SH-SY5Y (cell line): ENCODE results near the gene CDC42BPB.
A peak's percentile ranks its signal among the peaks of the same experiment; 100 is the strongest.

Experiments
- GATA2 ChIP-seq: IDR thresholded peaks from 2 replicates; pipeline ENCODE4 v1.6.1; 2011; ENCODE audit warnings: mild to moderate bottlenecking, low read depth, low read length
- GATA3 ChIP-seq: IDR thresholded peaks from 2 replicates; pipeline ENCODE4 v1.6.1; 2011; ENCODE audit warnings: low read depth, mild to moderate bottlenecking, low read length, moderate library complexity

The CDC42BPB gene

GRCh38 chr14:102969901-102970300 lies 87.4 kb downstream of the CDC42BPB start:
- TF ChIP-seq GATA2: no peak
- no peak for TF ChIP-seq GATA3

GRCh38 chr14:102969060-102969791 lies 88.1 kb downstream of the CDC42BPB start:
- TF ChIP-seq GATA3 (no peak), GATA2 (no peak)

- no peak for TF ChIP-seq GATA3
- no peak for TF ChIP-seq GATA2
Measured at GRCh38 chr14:102968306-102968705, 89.0 kb downstream of the CDC42BPB start.

- no peak for TF ChIP-seq GATA3
- no peak for TF ChIP-seq GATA2
Measured at GRCh38 chr14:102967506-102967795, 89.9 kb downstream of the CDC42BPB start.

- TF ChIP-seq GATA2 (no peak), GATA3 (no peak)
Measured at GRCh38 chr14:102966681-102967505, 90.5 kb downstream of the CDC42BPB start.

GRCh38 chr14:102965971-102966655 lies 91.2 kb downstream of the CDC42BPB start:
- TF ChIP-seq GATA3 (no peak), GATA2 (no peak)

- TF ChIP-seq GATA3 (no peak), GATA2 (no peak)
Measured at GRCh38 chr14:102965282-102965681, 92.1 kb downstream of the CDC42BPB start.

- TF ChIP-seq GATA2 (no peak), GATA3 (no peak)
Measured at GRCh38 chr14:102964152-102964730, 93.1 kb downstream of the CDC42BPB start.

- TF ChIP-seq GATA3 (no peak), GATA2 (no peak)
Measured at GRCh38 chr14:102962111-102962627, 95.2 kb downstream of the CDC42BPB start.

GRCh38 chr14:102958461-102958860 lies 98.9 kb downstream of the CDC42BPB start:
- TF ChIP-seq GATA3: no peak
- TF ChIP-seq GATA2: no peak

GRCh38 chr14:102957222-102957621 lies 100.1 kb downstream of the CDC42BPB start:
- TF ChIP-seq GATA3 (peak; percentile 46; the same call in 1 of the 2 replicates), GATA2 (peak; percentile 70)

- TF ChIP-seq GATA2 (peak; percentile 82), GATA3 (no peak)
Measured at GRCh38 chr14:102955636-102956408, 101.5 kb downstream of the CDC42BPB start.

- no peak for TF ChIP-seq GATA3
- TF ChIP-seq GATA2: no peak
Measured at GRCh38 chr14:102954081-102954789, 103.1 kb downstream of the CDC42BPB start.
